Measurements from ENCODE around the gene GPC6.

The GPC6 gene

DNA sequence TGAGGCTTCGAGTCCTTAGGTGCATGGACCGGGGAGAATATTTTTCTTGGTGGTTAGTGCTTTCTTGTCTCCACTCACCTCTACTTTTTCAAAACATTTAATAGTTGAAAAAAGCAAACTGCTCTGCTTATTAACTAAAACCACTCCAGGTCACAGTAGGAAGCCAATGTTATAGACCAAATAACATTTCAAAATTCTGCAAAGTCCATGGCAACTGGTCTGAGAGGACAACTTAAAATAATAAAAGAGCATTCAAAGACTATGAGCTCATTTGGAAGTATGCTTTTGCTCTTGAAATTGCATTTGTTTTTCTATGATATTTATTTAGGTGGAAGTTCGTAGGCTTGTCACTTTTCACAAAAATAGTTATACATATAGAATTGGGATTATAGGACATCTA, 769.9 kb downstream of the GPC6 start:
- no peak for DNase-seq

GRCh38 chr13:94006296-94006695, 779.7 kb downstream of the GPC6 start:
- DNase-seq, result no peak

DNA sequence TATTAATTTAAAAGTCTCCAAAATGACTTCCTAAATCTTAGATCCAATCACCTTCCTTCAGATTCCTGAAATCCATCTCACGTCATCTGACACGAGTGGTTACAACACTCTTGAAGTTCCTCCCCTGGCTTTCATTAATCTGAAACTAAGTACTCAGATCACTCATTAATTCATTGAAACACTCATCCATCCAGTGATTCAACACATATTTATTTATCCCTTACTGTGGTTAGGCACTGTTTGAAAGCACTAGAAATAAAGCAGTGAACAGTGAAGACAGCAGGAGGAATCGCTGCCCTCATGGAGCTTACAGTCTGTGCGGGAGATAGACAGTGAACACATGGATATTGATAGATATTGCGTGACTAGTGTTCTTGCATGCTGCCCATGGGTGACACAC, 780.5 kb downstream of the GPC6 start:
- DNase-seq, result no peak

DNA sequence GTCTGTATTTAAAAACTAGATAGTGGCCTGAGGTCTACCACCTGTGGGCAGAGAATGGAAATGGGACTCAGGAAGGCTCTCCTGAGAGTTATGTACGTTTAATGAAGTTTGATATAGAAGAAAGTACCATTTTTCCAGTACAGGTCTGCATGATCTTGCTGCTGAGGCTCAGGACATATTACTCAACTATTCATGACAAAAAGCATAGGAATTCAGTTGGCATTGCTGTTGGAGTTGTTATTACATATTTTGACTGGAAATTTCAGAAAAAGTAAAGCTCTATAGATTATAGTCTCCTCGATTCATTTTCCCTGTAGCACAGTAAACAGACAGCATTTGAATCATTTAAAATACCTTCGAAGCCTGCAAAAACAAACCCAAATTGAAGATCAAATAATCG, 783.1 kb downstream of the GPC6 start:
- DNase-seq, result no peak

GRCh38 chr13:94014461-94014860, 787.9 kb downstream of the GPC6 start:
- no peak for DNase-seq

- no peak for DNase-seq
Measured at GRCh38 chr13:94020426-94020825, 793.8 kb downstream of the GPC6 start.

DNA sequence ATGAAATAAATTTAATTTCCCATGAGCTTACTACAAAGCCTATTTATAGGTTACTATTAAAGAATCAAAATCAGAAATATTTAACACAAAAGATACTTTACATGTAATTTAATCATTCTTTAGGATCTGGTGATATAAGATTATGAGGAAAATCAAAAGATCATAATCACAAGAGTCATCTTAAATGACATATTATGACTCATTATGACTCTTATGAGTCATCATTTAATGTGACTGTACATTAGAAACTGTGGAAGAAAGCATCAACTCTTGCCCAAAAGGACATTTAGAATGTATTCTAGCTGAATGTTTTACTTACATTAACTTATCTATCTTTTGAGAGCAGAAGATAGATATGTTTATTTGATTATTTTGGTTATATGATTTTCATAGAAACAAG, 794.2 kb downstream of the GPC6 start:
- DNase-seq, result no peak

DNA sequence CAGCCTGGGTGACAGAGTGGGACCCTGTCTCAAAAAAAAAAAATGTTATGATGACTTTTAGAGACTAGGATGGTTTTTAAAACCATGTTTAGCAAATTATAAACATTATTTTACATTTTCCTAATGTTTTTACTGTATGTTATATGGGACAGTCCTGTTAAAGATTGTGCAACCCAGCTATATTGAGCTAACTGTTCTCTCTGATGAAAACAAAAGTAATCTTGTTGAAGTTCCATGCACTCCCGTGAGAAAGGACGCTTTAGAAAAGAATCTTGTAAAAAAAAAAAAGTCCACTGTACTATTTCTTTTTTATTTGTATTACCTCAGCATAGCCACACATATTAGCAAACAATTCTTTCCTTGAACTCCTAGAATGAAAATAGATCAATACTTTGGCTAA, 801.6 kb downstream of the GPC6 start:
- DNase-seq, result no peak

GRCh38 chr13:94028650-94029049, 802.0 kb downstream of the GPC6 start:
- no peak for DNase-seq

DNA sequence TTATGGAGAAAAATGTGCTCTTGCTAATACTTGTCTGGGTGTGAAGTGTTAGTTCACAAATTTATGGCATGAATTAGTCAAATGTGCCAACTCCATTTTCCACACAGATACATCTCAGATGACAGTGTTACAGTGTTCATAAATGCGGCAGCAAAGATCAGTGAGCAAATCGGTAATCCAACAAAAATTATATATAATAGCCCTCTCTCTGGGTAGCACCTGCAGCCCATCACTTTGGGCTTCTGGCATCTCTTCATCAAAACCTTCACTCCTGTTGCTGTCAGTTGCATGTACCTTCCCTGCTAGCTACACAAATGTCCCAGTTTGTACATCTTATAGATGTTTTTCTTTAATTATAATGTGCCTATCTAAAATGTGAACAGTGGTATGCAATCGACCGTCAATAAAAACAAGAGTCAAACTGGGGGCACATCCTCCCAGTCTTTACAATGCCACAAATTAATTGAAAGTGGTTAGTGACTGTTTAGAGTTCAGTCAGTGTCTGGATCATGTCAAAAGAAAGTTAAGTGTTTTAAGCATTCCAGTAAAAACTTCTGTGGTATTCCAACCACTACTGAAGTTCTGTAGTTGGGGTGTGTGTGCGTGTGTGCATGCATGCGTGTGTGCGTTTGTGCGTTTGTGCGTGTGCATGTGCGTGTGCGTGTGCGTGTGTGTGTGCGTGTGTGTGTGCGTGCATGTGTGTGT, 804.0 kb downstream of the GPC6 start:
- DNase-seq, result no peak

DNA sequence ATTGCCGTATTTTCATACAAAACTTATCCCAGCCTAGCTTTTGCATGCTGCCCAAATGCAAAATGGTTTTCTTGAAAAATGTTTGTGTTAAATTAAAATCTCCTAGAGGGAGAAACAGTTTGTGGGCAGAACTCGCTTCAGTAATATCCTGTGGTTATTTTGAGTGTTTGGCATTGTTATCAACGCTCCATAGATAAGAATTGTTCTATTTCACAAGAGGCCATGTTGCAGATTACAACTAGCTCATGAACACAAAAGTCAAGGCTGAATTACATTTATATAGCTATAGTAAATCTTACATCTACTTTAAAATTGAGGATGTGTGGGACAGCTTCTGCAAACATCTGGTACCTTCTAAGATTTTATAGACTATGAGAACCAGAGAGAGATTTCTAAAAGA, 805.0 kb downstream of the GPC6 start:
- peak; percentile 51 for DNase-seq

DNA sequence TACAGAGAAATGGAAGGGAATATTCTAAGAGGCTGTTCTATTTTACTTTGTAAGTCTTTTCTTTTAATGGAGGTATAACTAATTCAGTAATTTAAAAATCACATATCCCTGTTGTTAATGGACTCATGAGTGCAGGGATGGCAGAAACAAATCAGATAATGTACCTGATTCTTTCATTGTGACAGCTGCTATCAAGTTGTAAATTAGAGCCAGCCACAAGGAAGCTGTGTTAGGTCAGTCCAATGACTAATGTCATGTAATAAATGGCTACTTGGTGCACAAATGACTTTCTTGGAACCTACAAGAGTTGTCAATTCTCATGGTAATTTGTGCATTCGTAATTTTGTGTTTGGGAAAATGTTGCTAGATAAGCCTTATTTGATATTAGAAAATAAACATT, 806.5 kb downstream of the GPC6 start:
- no peak for DNase-seq

- no peak for DNase-seq
Measured at GRCh38 chr13:94033830-94034642, 807.4 kb downstream of the GPC6 start.

GRCh38 chr13:94050039-94050438, 823.4 kb downstream of the GPC6 start:
- no peak for DNase-seq

GRCh38 chr13:94050686-94051085, 824.1 kb downstream of the GPC6 start:
- DNase-seq, result no peak

GRCh38 chr13:94053986-94054593, 827.5 kb downstream of the GPC6 start:
- no peak for DNase-seq

DNA sequence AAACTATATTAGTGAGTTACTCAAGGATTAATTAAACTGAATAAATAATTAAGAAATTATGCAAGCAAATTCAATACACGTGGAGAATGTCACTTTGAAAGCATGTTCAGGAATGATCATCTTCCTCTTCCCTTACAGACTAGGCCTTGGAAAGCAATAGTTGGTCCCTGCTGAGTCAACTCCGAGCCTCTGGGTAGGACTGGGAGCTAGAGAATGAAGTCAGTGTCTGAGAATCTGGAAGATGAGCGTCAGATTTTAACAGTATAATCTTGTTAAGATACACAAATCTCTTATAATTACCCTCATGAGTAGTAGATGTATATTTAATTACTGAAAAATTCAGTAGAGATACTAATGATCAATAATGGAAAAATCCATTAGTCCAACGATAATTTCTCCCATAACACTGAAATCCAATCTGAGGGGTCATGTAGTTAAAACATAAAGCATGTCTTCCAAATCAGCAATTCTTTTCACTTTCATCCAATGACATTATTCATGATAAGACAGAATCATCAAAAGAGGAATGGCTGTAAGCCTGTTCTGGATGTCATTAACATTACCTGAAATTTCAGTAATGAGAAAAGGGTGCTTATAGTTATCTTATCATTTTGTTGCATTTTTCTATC, 829.9 kb downstream of the GPC6 start:
- DNase-seq, result no peak

DNA sequence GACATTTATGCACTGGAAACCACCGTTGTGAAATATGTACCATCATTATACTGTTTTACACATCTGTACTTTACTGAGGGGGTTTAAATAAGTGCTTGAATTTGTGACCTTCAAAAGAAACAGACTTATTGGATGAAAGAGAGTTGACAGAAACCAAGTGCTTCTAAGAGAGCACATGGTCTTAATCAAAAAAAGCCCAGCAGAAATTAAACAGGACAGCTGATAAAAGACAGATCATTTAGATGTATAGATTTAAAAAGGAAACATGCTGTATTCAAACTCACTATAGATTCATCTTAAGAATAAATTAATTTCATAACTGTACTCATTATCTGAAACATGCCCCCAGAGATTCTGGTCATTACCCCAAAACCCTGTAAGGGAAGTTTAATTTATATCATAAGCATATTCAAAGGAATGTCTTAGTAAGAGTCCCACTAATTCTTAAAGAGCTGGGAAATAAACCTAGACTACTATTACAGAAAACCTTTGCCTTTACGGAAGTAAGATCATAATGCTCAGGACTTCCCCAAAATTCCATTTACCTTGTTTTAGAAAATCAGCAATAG, 831.1 kb downstream of the GPC6 start:
- DNase-seq, result no peak

- no peak for DNase-seq
Measured at GRCh38 chr13:94058821-94059360, 832.3 kb downstream of the GPC6 start.

DNA sequence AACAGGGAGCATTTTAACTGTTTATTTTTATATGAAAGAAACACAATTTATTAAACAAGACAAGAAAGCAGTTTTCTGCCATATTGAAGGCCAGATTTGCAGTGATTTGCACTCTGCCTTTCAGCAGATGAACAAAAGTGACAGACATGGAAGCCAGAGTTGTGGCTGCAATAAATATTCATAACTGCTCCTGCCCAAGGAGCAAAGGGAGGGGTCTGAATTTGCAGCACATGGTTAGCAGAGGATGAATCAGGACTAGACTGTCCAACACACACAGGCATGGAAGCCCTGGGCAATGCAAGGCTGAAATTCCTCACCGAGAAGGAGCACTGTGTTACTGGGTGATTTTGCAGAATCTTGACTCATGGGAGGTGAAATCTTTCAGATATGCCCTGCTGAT, 834.7 kb downstream of the GPC6 start:
- DNase-seq, result no peak

GRCh38 chr13:94063096-94063495, 836.5 kb downstream of the GPC6 start:
- no peak for DNase-seq

- DNase-seq, result no peak
Measured at GRCh38 chr13:94063848-94064247, 837.2 kb downstream of the GPC6 start.

- no peak for DNase-seq
Measured at GRCh38 chr13:94065741-94066140, 839.1 kb downstream of the GPC6 start.
